Inflammatory macrophage treated with lipopolysaccharide for 1 hour (primary cell): ENCODE results near the gene NR6A1.
A peak's percentile ranks its signal among the peaks of the same experiment; 100 is the strongest.

Experiments
- DNase-seq, 2 donors: peaks; one replicate each; pipeline ENCODE4 v3.0.0-alpha.2; 2020 to 2022

NR6A1 gene

DNA sequence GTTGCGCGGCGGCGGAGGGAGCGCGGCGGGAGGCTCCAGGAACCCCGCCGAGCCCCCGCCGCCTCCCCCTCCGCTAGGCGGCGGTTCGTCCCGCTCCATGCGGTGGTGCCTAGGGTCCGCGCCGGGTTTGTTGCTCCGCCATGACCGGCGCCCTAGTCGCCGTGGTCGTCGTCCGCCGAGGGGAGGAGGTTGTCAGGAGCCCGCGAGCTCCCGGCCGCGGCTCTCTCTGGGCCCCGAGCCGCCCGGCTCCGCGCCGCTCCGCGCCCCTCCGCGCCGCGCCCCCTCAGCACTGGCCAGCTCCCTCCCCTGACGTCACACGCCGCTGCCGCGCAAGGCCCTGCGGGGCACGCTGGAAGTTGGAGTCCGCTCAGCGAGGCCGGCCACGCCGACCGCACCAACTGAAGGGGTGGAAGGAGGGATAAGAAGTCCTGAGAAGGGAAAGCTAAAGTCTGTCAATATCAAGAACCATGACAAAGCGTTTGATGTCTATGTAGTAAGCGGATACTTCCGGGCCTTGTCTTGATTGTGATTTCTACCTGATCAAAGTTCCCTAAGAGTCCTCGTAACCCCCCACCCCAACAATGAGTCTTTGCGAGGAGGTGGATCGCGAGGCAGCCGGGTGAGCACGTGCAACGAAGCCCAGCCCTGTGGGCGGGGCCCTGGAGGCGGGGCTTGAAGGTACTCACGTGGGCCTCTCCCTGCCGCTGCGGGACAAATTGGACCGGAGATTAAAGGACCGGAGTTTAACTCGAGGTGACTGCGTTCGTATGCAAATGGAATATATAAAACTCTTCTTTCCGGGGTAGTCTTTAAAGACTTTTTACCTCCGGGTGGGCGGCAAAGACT lies at the start of gene NR6A1:
TSS of gene NR6A1 (minus strand) at position 291 of the 846 bp plus-strand sequence.
- DNase-seq = peak; percentile 95 to 98

DNA sequence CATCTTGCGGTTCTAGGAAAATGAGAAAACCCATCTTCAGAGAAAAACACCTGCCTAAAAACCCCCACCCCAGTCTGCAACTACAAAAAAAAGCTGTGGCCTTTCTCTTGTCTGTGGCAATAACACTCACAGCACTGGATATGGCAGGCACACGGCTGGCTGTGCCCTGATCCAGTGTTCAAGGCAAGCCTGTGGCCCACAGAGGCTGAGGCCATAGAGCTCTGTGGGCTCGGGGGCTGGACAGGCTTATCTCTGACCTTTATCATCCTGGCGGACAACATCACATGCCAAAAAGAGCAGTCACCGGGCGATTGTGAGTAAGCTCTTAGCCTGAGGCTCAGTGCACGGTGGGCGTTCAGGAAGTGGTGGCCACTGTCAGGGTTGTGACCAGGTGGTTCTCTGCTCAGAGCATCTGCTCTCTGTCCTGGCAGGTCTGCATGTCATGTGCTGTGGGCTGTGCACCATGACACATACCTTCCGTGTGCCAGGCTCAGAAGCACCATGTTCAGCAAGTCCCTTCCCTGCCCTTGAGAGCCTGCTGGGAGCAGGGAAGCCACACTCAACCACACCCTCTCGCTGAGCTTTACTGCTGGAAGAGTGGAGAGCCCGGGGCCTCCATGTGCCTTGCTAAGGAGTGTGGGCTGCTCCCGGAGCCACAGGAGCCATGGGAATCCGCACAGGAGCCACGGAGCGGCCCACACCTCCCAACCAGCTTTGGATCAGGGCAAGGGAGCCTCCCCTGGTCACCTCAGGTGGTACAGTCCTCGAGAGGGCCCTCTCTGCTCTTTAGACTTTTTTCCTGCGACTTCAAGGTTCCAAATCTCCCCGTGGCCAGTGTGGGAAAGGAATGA lies 47.5 kb upstream of the NR6A1 start:
- no peak for DNase-seq

DNA sequence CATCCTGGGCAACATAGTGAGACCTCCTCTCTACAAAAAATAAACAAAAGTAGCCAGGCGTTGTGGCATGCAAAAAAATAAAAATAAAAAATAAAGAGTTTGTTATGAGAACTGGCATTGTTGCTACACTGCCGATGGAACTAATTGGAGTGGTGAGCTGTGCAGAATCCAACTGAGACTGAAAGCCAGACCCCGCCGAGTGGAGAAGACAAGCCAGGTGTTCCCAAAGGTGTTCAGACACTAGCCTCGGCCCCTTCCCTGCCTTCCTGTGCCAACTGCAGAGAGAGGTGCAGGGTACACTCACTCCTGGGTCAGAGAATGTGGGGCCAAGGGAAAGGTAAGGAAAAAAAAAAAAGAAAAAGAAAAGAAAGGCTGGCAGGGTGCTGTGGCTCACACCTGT lies 44.5 kb upstream of the NR6A1 start:
- DNase-seq = no peak

DNA sequence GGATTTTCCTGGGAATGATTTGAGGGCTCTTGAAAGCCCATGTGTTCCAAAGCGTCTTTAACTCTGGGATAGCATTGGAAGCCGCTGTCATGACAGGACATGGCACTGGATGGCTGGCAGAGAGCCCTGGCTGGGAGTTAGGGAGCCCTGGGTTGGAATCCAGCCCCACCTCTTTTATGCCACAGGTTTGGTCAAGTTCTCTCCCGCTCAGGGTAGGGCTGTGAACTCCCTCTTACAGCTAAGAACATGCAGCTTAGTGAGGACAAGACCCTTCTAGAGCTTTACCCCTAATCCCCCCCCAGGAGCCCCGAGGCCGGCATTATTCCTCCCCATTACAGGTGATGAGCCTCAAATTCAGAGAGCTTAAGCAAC lies 43.0 kb upstream of the NR6A1 start:
- no peak for DNase-seq

DNA sequence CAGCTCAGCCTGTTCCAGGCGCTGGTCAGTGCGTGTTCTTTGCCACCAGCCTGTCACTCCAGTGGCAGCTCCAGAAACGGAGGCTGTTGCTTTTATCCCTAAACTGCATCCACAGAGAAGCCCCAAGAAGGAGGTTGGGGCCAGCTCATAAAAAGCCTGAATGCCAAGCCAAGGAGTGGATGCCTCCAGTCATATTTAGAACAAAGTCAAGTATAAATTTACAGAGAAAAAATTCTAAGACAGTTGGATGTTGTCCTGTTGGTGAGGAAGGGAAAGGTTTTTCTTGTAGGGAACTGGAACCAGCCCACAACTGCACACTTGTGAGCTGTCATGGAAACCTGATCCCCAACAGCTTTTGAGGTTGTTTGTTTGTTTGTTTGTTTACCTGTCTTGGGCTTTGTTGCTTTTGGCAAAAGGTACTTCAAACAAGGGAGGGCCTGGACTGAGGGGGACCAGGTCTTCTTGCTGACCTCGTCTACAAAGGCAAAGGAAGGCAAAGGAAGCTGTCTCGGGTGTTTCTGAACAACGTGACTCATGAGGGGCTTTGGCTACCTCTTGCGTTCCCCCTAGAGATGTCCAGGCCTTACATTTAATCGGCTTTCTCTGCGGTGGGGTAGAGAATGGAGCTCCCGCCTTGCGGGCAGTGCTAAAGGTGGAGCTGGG lies 42.5 kb upstream of the NR6A1 start:
- no peak for DNase-seq

DNA sequence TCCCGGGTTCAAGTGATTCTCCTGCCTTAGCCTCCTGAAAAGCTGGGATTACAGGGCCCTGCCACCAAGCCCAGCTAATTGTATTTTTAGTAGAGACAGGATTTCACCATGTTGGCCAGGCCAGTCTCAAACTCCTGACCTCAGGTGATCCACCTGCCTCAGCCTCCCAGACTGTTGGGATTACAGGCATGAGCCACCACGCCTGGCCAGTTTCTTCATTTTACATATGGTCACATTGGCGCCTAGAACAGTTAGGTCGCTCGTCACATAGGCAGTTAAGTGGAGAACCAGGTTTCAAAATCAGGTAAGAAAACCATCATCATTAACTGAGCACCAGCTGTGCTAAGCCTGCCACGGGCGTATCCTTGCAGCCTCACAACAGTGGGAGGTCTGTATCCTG lies 41.9 kb upstream of the NR6A1 start:
- DNase-seq = no peak

DNA sequence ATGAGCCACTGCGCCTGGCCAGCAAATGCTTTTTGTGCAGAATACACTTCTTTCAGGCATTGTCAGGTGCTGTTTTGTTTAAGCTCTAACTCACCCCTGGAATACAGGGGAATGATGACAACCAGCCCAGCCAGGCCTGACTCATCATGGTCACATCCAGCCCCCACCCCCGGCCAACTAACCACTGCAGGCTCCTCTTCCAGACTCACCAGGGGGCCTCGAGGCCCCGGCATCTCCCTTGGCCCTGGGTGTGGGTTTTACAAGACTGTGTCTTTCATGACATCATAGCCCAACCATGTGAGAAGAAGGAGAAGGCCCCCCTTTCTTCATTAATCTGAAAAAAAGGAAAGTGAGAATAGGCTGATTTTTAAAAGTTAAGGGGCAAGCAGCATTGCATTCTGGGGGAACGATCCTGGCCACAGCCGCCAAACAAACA lies 41.3 kb upstream of the NR6A1 start:
- DNase-seq = peak in 1 of 2 donors; percentile 41

DNA sequence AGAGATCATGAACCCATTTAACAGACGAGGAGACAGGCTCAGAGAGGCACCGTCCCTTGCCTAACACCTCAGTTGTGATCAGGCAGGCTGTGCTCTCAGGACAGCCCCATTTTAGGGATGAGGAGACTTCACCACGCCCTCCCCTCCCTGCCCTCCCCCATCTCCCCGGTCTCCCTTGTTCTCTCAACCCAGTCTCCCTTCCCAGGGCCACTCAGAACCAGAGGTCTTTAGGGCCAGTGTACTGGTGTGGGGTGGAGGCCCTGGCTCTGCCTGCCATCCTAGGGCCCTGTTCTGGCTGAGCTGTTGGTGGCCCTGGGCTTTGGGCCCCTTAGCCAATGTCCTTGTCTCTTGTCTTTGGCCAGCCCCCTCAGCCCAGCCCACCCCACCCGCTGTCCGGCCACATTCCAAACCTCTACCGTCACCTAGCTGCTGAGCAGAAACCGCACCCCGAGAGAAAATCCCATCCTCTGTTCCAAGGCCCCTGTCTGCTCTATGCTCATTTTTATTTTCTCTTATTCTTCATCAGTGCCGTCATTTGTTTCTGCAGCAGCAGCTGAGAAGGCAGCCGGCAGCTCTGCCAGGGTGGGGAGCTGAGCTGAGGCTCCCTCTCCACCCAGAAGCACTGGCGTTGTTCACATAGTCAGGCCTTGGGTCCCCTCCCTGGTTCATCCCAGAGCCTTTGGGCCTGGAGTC lies 39.7 kb upstream of the NR6A1 start:
- no peak for DNase-seq

DNA sequence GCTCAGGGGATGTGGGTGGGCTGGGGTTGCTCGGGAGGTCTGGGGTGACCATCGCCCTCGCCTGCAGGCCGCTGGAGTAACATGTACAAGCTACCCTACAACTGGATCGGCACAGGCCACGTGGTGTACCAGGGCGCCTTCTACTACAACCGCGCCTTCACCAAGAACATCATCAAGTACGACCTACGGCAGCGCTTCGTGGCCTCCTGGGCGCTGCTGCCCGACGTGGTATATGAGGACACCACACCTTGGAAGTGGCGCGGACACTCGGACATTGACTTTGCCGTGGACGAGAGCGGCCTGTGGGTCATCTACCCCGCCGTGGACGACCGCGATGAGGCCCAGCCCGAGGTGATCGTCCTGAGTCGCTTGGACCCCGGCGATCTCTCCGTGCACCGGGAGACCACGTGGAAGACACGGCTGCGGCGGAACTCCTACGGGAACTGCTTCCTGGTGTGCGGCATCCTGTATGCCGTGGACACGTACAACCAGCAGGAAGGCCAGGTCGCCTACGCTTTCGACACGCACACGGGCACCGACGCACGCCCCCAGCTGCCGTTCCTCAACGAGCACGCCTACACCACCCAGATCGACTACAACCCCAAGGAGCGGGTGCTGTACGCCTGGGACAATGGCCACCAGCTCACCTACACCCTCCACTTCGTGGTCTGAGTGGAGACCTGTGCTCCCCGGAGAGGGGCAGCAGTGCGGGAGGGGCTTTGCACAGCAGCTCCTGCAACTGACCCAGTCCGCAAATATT lies 38.8 kb upstream of the NR6A1 start:
- no peak for DNase-seq

DNA sequence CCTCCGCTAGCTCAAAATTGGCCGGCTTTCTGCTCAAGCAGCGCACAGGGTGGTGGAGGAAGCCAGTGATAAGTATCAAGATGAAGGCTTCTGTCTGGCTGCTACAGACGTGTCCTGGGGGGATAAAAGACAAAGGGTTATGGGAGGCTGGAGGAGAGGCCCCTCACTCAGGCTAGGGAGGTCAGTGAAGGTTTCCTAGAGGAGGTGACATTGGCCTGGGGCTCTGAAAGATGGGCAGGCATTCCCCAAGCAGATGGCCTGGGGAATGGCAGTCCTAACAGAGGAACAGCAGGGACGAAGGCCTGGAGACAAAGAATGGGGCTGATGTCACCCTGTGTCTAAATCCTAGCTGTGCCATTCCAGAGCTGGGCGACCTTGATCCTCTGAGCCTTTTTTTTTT lies 38.1 kb upstream of the NR6A1 start:
- no peak for DNase-seq

DNA sequence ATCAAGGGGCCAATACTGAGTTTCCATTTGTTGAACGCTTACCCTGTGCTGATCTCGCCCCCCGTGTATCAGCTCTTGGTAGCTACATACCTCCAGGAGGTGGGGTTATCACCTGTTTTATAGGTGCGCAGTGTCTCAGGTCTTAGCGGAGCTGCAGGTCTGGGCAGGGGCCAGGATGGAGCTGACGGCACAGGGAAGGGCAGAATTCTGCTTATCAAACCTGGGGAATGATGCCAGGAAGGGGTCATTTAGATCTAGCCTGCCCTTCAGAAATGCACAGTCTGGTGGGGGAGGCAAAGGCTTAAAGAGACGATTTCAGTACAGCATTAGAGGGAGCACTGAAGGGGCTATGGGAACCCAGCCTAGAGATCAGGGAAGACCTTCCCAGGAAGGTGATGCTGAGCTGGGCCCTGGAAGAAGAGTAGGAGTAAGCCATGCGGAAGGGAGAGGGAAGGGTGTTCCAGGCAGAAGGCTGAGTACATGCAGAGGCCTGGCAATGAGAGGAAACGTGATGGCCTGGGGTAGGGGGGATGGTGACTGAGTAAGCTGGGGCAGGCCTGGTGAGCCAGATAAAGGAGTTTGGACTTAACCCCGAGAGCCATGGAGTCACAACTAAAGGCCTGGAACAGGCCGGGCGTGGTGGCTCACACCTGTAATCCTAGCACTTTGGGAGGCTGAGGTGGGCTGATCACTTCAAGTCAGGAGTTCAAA lies 37.3 kb upstream of the NR6A1 start:
- no peak for DNase-seq

DNA sequence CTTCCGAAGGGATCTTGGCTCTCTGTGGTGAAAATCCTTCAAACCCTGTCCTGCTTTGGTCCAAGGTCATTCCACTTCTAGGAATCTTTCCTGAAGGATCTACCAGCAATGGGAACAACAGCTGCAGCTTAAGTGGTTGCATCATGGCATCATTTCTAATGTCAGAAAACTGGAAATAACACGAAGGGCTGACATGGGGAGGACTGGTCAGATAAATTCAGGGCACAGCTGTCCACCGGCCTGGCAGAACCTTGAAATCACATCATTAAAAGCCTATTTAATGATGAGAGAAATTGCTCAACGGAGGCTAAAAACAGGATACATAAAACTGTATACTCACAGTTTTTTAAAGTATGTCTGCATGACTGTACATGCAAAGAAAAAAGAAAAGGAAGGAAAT lies 34.1 kb upstream of the NR6A1 start:
- no peak for DNase-seq

DNA sequence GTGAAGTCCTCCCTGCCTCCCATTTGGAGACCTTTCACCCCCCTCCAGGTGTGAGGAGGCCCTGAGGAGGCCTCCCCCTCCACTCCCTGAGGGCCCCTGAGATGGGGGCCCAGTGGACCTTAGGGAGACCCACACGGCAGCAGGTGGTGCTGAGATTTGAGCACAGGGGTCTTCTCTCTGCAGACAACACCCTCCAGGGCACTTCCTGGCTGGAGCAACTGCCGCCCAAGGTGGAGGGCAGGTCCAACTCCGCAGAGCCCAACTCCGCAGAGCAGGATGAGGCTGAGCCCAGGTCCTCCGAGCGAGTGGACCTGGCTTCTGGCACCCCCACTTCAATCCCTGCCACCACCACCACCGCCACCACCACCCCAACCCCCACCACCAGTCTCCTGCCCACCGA lies 32.8 kb upstream of the NR6A1 start:
- no peak for DNase-seq

DNA sequence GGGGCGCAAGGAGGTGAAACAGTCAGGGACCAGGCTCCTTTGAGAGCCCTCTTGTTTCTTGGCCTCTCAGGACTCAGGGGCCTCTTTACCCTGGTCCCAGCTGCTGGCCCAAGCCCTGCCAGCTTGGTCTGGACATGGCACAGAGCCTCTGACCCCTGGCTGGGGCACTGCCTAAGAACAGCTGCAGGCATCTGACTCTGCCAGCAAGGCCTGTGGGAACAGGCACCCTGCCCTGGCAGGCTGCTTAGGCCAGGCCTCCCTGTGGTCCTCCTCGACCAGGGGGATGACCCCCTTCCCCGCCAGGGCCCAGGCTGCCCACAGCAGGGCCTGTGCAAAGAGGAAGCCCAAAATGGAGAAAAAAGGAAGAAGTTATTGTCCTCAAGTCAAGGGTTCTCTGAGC lies 31.3 kb upstream of the NR6A1 start:
- DNase-seq = no peak

DNA sequence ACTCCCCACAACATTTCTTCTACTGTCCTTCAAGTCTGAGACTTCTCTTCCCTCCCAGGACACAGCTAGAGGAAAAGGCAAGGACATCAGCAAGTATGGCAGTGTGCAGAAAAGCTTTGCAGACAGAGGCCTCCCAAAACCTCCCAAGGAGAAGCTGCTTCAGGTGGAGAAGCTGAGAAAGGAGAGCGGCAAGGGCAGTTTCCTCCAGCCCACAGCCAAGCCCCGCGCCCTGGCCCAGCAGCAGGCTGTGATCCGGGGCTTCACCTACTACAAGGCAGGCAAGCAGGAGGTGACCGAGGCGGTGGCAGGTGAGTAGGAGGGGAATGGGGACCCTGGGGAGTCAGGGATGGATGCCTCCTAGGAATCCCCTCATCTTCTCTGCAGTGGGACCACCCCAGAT lies 30.2 kb upstream of the NR6A1 start:
- no peak for DNase-seq

DNA sequence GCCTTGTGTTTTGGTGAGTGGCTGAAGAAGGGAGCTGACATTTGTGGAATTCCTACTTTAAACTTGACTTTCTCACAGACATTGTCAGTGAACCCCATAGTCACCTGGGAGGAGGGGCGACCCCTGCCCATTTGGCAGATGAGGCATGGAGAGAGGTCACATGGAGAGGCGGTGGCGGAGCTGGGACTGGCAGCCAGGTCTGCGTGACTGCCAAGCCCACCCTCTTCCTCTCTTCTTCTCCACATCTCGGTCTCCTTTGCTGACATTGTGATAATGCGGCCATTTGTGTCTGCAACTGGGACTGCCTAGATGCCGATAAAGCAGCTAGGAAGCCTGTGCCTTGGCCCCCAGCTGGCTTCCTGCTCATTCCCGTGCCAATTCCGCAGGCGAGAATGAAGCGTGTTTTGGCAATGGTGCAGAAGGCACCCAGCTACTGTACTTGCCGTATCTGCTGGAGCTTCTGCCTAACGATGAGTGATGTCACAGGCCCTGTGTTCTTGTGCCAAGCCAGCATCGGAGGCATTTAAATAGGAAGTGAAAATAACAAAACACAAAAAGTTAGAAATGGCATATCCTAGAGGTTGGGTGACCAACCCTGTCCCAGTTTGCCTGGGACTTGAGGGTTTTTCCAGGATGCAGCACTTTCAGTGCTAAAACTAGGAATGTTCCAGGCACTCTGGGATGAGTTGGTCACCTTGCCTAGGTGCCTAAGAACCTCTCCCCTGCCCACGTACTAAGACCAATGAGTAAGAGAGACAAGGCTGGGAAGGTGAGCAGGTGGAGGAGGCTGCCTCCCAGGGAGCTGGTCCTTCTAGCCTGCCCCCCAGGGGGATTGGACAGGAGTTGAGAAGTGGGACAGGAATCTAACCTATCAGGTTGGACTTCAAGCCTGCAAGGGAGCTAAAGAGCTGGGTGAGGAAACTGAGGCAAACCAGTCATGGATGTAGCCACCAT lies 29.5 kb upstream of the NR6A1 start:
- DNase-seq = peak; percentile 64 to 66

DNA sequence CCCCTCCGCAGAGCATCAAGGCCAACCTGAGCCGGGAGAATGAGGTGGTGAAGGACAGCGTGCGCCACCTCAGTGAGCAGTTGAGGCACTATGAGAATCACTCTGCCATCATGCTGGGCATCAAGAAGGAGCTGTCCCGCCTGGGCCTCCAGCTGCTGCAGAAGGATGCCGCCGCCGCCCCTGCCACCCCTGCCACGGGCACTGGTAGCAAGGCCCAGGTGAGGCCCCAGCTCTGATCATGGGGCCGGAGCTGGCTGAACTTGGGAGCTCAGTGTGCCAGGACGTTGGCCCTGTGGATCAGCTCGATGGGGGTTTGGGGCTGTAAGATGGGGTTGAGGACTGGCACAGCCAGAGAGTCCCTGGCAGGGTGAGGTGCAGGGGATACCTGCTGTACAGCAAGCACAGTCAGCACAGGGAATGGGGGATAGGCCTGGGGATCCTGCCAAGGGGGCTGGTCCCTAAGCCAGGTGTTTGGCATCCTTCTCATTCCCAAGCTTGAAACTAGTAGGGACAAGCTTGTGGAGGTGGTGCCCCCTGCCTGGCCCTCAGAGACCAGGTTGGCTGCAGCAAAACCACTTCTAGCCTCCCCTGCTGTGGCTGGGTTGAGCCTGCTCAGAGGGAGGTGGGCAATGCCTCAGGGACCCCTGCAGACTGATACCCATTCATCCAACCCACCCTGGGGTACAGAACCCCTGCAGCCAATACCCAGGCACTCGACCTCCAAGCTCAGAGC lies 28.3 kb upstream of the NR6A1 start:
- no peak for DNase-seq

DNA sequence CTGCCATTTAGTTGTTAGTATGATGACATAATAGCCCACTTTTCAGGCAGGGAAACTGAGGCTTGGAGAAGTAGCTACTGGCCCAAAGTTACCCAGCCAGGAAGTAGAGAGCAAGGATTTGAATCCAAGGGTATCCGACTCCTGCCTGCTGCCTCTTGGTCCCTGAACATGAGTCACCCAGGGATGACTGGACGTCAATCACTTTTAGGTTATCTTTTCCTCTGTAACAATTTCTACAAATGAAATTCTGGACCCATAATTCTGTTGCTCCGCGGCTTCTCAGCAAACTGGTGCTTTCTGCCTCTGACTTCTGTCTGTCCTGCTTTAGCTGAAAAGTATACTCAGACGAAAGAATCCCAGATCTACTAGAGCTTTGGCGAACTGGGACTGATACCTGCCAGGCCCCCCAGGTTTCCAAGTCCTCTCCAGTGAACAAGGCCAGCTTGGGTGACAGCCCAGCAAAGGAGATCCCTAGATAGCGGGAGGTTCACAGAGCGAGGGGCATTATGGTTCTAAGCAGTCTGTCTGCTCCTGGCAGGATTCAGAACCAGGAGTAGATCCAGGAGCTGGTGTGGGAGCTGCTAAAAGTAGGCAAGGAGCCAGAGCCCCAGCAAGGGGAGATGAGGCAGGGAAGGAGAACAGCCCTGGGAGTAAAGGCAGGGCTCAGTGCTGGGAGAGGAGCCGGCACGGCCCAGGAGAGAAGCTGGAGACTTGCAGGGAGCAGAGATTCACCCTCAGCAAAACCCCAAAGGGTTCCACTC lies 26.4 kb upstream of the NR6A1 start:
- no peak for DNase-seq
